Measurements from ENCODE around the gene KCTD17.

DNA sequence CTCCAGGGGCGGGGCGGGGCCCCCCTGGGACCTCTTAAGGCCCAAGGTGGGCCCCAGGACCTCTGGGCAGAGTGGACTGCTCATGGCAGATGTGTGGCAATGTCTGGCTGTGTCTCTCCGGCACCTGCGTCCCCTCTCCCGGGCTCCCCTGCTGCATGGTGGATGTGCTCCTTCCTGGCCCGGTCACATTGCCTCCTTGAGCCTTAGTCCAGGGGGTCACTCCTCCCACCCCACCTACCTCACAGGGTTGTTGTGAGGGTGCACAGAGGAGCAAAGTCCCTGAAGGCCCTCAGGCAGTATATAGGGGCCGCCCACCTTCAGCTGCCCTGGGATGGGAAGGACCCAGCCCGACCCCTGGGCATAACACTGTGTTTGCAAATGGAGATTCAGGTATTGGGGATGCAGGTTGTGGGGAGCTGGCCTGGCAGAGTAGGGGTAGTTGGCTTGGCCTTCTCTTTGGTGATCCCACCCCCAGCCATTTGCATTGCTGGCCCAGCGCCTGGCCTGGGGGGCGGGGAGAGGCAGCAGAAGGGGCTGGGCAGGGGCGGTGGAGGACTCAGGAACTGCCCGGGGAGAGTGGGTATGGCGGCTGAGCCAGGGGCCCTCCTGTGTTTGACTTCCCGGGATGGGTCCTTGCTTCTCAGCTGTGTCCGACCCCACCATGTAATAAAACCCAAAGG, 11.3 kb downstream of the KCTD17 start:
- TF ChIP-seq, protein P1, sequence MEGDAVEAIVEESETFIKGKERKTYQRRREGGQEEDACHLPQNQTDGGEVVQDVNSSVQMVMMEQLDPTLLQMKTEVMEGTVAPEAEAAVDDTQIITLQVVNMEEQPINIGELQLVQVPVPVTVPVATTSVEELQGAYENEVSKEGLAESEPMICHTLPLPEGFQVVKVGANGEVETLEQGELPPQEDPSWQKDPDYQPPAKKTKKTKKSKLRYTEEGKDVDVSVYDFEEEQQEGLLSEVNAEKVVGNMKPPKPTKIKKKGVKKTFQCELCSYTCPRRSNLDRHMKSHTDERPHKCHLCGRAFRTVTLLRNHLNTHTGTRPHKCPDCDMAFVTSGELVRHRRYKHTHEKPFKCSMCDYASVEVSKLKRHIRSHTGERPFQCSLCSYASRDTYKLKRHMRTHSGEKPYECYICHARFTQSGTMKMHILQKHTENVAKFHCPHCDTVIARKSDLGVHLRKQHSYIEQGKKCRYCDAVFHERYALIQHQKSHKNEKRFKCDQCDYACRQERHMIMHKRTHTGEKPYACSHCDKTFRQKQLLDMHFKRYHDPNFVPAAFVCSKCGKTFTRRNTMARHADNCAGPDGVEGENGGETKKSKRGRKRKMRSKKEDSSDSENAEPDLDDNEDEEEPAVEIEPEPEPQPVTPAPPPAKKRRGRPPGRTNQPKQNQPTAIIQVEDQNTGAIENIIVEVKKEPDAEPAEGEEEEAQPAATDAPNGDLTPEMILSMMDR (IDR thresholded peaks at IDR 0.05; ENCODE audit: low read depth, low read length, missing input control): no peak
- TF ChIP-seq TAF1 (conservative IDR thresholded peaks at IDR 0.05): no peak
- TF ChIP-seq, protein P2, sequence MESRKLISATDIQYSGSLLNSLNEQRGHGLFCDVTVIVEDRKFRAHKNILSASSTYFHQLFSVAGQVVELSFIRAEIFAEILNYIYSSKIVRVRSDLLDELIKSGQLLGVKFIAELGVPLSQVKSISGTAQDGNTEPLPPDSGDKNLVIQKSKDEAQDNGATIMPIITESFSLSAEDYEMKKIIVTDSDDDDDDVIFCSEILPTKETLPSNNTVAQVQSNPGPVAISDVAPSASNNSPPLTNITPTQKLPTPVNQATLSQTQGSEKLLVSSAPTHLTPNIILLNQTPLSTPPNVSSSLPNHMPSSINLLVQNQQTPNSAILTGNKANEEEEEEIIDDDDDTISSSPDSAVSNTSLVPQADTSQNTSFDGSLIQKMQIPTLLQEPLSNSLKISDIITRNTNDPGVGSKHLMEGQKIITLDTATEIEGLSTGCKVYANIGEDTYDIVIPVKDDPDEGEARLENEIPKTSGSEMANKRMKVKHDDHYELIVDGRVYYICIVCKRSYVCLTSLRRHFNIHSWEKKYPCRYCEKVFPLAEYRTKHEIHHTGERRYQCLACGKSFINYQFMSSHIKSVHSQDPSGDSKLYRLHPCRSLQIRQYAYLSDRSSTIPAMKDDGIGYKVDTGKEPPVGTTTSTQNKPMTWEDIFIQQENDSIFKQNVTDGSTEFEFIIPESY (IDR thresholded peaks at IDR 0.05): no peak
- no peak for TF ChIP-seq SP1 (IDR thresholded peaks at IDR 0.05)
- TF ChIP-seq, protein P3, sequence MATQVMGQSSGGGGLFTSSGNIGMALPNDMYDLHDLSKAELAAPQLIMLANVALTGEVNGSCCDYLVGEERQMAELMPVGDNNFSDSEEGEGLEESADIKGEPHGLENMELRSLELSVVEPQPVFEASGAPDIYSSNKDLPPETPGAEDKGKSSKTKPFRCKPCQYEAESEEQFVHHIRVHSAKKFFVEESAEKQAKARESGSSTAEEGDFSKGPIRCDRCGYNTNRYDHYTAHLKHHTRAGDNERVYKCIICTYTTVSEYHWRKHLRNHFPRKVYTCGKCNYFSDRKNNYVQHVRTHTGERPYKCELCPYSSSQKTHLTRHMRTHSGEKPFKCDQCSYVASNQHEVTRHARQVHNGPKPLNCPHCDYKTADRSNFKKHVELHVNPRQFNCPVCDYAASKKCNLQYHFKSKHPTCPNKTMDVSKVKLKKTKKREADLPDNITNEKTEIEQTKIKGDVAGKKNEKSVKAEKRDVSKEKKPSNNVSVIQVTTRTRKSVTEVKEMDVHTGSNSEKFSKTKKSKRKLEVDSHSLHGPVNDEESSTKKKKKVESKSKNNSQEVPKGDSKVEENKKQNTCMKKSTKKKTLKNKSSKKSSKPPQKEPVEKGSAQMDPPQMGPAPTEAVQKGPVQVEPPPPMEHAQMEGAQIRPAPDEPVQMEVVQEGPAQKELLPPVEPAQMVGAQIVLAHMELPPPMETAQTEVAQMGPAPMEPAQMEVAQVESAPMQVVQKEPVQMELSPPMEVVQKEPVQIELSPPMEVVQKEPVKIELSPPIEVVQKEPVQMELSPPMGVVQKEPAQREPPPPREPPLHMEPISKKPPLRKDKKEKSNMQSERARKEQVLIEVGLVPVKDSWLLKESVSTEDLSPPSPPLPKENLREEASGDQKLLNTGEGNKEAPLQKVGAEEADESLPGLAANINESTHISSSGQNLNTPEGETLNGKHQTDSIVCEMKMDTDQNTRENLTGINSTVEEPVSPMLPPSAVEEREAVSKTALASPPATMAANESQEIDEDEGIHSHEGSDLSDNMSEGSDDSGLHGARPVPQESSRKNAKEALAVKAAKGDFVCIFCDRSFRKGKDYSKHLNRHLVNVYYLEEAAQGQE (IDR thresholded peaks at IDR 0.05): no peak
- no peak for TF ChIP-seq GABPA (IDR thresholded peaks at IDR 0.05 in 1 of 2, conservative IDR thresholded peaks at IDR 0.05 in 1 of 2)
- no peak for TF ChIP-seq RXRA (IDR thresholded peaks at IDR 0.05)
- no peak for TF ChIP-seq YY1 (IDR thresholded peaks at IDR 0.05)
- TF ChIP-seq, protein P4, sequence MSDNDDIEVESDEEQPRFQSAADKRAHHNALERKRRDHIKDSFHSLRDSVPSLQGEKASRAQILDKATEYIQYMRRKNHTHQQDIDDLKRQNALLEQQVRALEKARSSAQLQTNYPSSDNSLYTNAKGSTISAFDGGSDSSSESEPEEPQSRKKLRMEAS (IDR thresholded peaks at IDR 0.05): no peak
- TF ChIP-seq, protein P5, sequence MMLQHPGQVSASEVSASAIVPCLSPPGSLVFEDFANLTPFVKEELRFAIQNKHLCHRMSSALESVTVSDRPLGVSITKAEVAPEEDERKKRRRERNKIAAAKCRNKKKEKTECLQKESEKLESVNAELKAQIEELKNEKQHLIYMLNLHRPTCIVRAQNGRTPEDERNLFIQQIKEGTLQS (IDR thresholded peaks at IDR 0.05): no peak
- no peak for TF ChIP-seq HNF4A (conservative IDR thresholded peaks at IDR 0.05)
- TF ChIP-seq NR2F2 (IDR thresholded peaks at IDR 0.05): no peak
- no peak for TF ChIP-seq RAD21 (IDR thresholded peaks at IDR 0.05)
